Progenitor cell of endocrine pancreas (in vitro differentiated cells): ENCODE measurements around the gene GRIK3. TPM values are rescaled to one million over a fixed set of nuclear protein-coding genes. Genes with fewer than 3 reads are reported as not detected.

Experiments used
- DNase-seq: peaks from one replicate; pipeline ENCODE4 v3.0.0; 2021; ENCODE audit warnings: low spot score; ENCODE audit not compliant: unreplicated experiment
- H3K27ac Mint-ChIP-seq: 2 replicates; pipeline ENCODE4 v1.8.0; 2021; ENCODE audit warnings: mild to moderate bottlenecking, moderate library complexity, mixed read lengths
- H3K27me3 Mint-ChIP-seq: 2 replicates; pipeline ENCODE4 v1.8.0; 2021; ENCODE audit warnings: mixed read lengths
- H3K36me3 Mint-ChIP-seq: 2 replicates; pipeline ENCODE4 v1.8.0; 2022; ENCODE audit warnings: mixed read lengths; ENCODE audit not compliant: insufficient read depth
- H3K4me1 Mint-ChIP-seq: 2 replicates; pipeline ENCODE4 v1.8.0; 2021; ENCODE audit warnings: low read depth, mixed read lengths
- H3K4me3 Mint-ChIP-seq: 2 replicates; pipeline ENCODE4 v1.8.0; 2021; ENCODE audit warnings: low read depth, mild to moderate bottlenecking, moderate library complexity, mixed read lengths
- H3K9me3 Mint-ChIP-seq: 2 replicates; pipeline ENCODE4 v1.8.0; 2021; ENCODE audit warnings: low read depth, mixed read lengths
- total RNA-seq: library from RNA; stranded (reverse); gene quantifications from 2 replicates; pipeline ENCODE4 v1.2.1, GENCODE V29; 2021
- TF ChIP-seq, protein P1 (sequence below): fragments of 200-600 bp; sonication (generic); IDR thresholded peaks from one replicate; pipeline ENCODE4 v1.5.0; 2021; ENCODE audit warnings: antibody characterized with exemption, mild to moderate bottlenecking; ENCODE audit not compliant: unreplicated experiment

Gene GRIK3
- total RNA-seq, 1 donor from 2014 or later: 0.41 TPM

DNA sequence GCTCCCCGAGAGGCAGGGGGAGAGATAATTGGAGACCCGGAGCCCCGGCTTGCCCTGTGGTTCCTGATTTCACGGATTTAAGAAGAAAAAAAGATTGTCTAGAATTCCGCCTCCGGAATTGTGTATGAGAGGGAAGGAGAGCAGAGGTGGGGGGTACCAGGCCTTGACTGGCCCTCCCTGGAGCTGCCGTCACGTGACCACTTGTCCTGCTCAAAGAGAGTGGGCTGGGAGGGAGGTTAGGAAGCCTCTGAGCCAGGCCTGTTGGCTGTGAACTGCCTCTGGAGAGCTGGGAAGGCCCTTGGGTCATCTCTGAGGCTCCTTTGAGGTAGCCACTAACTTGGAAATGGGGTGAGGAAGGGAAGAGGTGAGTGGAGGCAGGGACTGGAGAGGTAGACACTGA is 106.5 kb downstream of the GRIK3 start:
- no peaks in the 10 kb centered on the region for H3K36me3 Mint-ChIP-seq
- no peaks in the 10 kb centered on the region for H3K9me3 Mint-ChIP-seq
- TF ChIP-seq, protein P1, sequence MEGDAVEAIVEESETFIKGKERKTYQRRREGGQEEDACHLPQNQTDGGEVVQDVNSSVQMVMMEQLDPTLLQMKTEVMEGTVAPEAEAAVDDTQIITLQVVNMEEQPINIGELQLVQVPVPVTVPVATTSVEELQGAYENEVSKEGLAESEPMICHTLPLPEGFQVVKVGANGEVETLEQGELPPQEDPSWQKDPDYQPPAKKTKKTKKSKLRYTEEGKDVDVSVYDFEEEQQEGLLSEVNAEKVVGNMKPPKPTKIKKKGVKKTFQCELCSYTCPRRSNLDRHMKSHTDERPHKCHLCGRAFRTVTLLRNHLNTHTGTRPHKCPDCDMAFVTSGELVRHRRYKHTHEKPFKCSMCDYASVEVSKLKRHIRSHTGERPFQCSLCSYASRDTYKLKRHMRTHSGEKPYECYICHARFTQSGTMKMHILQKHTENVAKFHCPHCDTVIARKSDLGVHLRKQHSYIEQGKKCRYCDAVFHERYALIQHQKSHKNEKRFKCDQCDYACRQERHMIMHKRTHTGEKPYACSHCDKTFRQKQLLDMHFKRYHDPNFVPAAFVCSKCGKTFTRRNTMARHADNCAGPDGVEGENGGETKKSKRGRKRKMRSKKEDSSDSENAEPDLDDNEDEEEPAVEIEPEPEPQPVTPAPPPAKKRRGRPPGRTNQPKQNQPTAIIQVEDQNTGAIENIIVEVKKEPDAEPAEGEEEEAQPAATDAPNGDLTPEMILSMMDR: no peak
- H3K4me3 Mint-ChIP-seq: no peak overlapping the region
- H3K27ac Mint-ChIP-seq: no peak overlapping the region
- DNase-seq: no peak
- H3K4me1 Mint-ChIP-seq: no peaks in the 10 kb centered on the region
- H3K27me3 Mint-ChIP-seq: peaks cover 12% of the 10 kb centered on the region

DNA sequence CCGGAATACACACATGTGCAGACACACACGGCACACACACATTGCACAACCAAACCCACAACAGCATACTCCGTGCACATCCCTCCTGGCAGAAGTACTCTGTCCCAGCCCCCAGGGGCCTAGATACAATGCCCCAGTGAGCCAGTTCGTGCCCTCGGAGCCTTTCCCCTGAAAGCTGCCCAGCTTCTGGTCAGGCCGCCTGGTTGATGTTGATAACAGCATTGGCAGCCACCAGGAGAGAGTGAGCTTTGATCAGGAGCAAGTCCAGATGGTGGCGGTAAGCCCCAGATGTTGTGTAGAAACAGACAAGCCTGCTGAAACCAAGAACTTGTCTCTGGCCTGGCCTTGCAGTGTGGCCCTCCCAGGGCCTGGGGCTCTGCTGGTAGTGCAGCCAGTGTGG is 109.1 kb downstream of the GRIK3 start:
- TF ChIP-seq, protein P1: no peak
- DNase-seq: no peak
- H3K4me1 Mint-ChIP-seq: no peaks in the 10 kb centered on the region
- H3K9me3 Mint-ChIP-seq: no peaks in the 10 kb centered on the region
- peaks cover 11% of the 10 kb centered on the region for H3K27me3 Mint-ChIP-seq
- H3K36me3 Mint-ChIP-seq: no peaks in the 10 kb centered on the region
- no peak overlapping the region for H3K4me3 Mint-ChIP-seq
- no peak overlapping the region for H3K27ac Mint-ChIP-seq

DNA sequence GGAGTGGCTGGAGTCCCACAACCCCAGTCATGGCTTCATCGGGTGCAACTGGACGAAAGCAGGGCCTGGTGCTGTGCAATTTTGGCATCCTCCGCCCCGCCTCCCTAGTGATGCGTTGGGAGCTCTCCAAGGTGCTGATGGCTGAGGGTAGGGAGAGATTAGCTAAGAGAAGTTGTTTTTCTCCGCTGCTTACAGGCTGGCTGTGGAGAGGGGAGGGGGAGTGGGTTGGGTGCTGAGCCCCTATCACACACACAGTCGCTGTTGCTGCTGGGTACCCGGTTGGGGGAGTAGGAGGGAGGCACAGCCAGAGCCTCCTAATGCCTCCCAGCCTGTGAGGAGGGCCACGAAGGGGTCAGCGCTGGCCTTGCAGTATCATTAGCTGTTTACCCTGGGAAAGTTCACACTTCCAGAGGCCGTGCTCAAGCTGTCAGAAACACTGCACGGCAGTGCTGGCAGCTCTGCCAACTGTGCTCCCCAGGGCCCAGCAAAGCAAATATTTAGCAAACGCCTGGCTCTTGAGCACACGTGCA is 110.0 kb downstream of the GRIK3 start:
- DNase-seq: peak; percentile 84
- Mint-ChIP-seq H3K36me3 (no peaks in the 10 kb centered on the region), H3K27me3 (peaks cover 11% of the 10 kb centered on the region), H3K4me3 (no peak overlapping the region), H3K27ac (no peak overlapping the region), H3K4me1 (no peaks in the 10 kb centered on the region), H3K9me3 (no peaks in the 10 kb centered on the region)
- TF ChIP-seq, protein P1: no peak

DNA sequence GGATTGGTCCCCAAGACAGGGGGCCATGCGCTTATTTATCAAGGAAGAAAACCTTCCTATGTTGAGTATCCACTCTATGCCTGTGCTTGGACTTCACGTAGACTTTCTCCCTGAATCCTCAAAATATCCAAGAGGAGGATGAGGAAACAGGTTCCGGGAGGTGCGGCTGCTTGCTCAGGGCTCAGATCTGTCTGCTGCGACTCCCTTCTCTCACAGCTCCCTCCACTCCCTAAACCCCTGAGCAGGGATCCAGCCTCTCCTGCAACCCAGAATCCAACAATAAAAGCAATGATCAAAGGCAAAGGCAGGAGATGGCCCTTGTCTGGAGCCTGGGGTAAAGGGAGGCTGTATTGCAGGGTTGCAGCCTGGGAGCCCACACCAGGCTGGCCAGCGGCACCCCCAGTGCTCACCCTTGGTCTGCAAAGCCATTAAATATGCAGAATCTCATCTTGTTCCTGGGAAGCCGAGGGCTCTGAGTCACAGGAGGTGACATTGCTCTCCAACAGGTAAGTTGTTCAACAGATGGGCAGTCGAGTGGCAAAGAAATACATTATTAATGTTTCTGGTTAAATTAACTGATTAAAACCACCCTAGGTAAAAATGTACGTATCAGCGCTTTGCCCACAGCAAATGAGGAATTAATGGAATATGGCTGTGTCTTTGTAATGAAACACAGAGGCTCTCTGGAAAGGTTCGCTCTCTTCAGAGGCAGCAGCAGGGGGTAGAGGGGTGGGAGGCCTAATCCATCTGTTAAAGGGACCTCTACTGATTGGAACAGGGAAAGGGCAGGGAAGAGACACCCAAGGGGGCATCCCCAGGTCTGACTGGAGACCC is 111.5 kb downstream of the GRIK3 start:
- no peaks in the 10 kb centered on the region for H3K9me3 Mint-ChIP-seq
- no peak for DNase-seq
- H3K4me1 Mint-ChIP-seq: no peaks in the 10 kb centered on the region

DNA sequence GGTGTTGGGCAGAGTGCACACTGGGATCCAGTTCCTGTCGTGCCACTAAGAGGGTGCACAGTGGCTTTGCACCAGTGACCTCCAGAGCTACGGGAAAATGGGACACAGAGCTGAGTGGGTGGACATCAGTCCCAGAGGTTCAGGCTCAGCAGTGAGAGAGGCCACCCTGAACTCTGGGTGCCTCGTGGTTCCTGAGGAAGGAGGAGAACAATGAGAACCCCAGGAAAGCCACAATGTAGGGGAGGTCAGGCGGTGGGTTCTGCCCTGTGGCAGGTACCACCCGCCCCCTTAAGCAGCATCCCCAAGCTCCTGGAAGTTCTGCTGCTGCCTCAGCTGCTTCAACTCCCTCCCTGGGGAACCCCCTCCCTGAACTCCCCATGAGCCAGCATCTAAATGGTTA is 112.2 kb downstream of the GRIK3 start:
- H3K27ac Mint-ChIP-seq: no peak overlapping the region
- no peaks in the 10 kb centered on the region for H3K4me1 Mint-ChIP-seq
- no peaks in the 10 kb centered on the region for H3K9me3 Mint-ChIP-seq
- peaks cover 6% of the 10 kb centered on the region for H3K27me3 Mint-ChIP-seq
- DNase-seq: no peak
- H3K36me3 Mint-ChIP-seq: no peaks in the 10 kb centered on the region
- H3K4me3 Mint-ChIP-seq: no peak overlapping the region
- TF ChIP-seq, protein P1: no peak

More for the DNA sequence above, 111.5 kb downstream of the GRIK3 start:
- H3K27me3 Mint-ChIP-seq: peaks cover 9% of the 10 kb centered on the region
- TF ChIP-seq, protein P1: no peak
- no peak overlapping the region for H3K4me3 Mint-ChIP-seq
- H3K36me3 Mint-ChIP-seq: no peaks in the 10 kb centered on the region
- no peak overlapping the region for H3K27ac Mint-ChIP-seq
